OCI-LY7 (cell line): ENCODE measurements around the gene RNF40. TPM values are rescaled to one million over a fixed set of nuclear protein-coding genes. Genes with fewer than 3 reads are reported as not detected.
A peak's percentile ranks its signal among the peaks of the same experiment; 100 is the strongest.

Experiments
- BruUV-seq: library from RNA; stranded (reverse); fragments of 400-500 nt; replicated peaks from 2 replicates; lab custom pipeline; 2021; lab: Mats Ljungman, UMichigan
- CTCF ChIA-PET: fragments of 300-600 bp; sonication (Branson Sonifier 250); formaldehyde crosslinking; loops from one replicate; lab custom pipeline; 2022; ENCODE audit warnings: antibody characterized with exemption; ENCODE audit not compliant: unreplicated experiment; lab: Charles Lee
- POLR2A ChIA-PET: fragments of 300-600 bp; sonication (Branson Sonifier 250); formaldehyde crosslinking; loops from one replicate; lab custom pipeline; 2022; ENCODE audit warnings: antibody characterized with exemption; lab: Charles Lee
- DNase-seq: peaks from one replicate; pipeline ENCODE4 v3.0.0-alpha.2; 2015; ENCODE audit warnings: low spot score
- H2AFZ ChIP-seq: fragments of 200-600 bp; sonication (generic), shearing (Covaris generic); 2 replicates; pipeline ENCODE4 v1.6.1; 2014; ENCODE audit warnings: mild to moderate bottlenecking, antibody characterized with exemption, low read length, moderate library complexity
- H3K27ac ChIP-seq: fragments of 200-600 bp; sonication (generic); 2 replicates; pipeline ENCODE4 v1.5.1; 2014; ENCODE audit warnings: mixed run types, low read depth, mild to moderate bottlenecking, moderate library complexity, low read length, inconsistent platforms; ENCODE audit not compliant: poor library complexity, severe bottlenecking
- H3K36me3 ChIP-seq: fragments of 200-600 bp; sonication (generic); 2 replicates; pipeline ENCODE4 v1.6.1; 2014; ENCODE audit warnings: mild to moderate bottlenecking, antibody characterized with exemption, low read length, moderate library complexity, mixed read lengths; ENCODE audit not compliant: insufficient read depth
- H3K4me1 ChIP-seq: fragments of 200-600 bp; sonication (generic); 2 replicates; pipeline ENCODE4 v1.5.1; 2014; ENCODE audit warnings: mild to moderate bottlenecking, low read length; ENCODE audit not compliant: insufficient read depth, poor library complexity, severe bottlenecking
- H3K4me2 ChIP-seq: fragments of 200-600 bp; sonication (generic); 2 replicates; pipeline ENCODE4 v1.6.1; 2014; ENCODE audit warnings: mild to moderate bottlenecking, low read length
- H3K4me3 ChIP-seq: fragments of 200-600 bp; sonication (generic); 2 replicates; pipeline ENCODE4 v1.5.1; 2014; ENCODE audit warnings: mild to moderate bottlenecking, low read depth, low read length; ENCODE audit not compliant: poor library complexity, severe bottlenecking
- H3K79me2 ChIP-seq: fragments of 200-600 bp; sonication (generic); 2 replicates; pipeline ENCODE4 v1.6.1; 2016; ENCODE audit warnings: low read depth, mild to moderate bottlenecking, low read length, moderate library complexity, mixed read lengths; ENCODE audit not compliant: insufficient read depth
- H3K9me2 ChIP-seq: fragments of 200-600 bp; sonication (generic); 2 replicates; pipeline ENCODE4 v1.6.1; 2016; ENCODE audit warnings: mild to moderate bottlenecking, low read length, mixed read lengths; ENCODE audit not compliant: insufficient read depth
- H3K9me3 ChIP-seq: fragments of 200-600 bp; sonication (generic); 2 replicates; pipeline ENCODE4 v1.6.1; 2014; ENCODE audit warnings: mild to moderate bottlenecking, mixed run types, low read length, mixed read lengths
- H4K20me1 ChIP-seq: fragments of 200-600 bp; sonication (generic); 2 replicates; pipeline ENCODE4 v1.6.1; 2014; ENCODE audit warnings: mild to moderate bottlenecking, antibody characterized with exemption, low read length, moderate library complexity, mixed read lengths; ENCODE audit not compliant: insufficient read depth
- CTCF ChIP-seq: fragments of 200-600 bp; sonication (generic); conservative IDR thresholded peaks from 2 replicates; pipeline ENCODE4 v1.5.1; 2014; ENCODE audit warnings: mild to moderate bottlenecking, antibody characterized with exemption, low read length, moderate library complexity, mixed read lengths
- EZH2phosphoT487 ChIP-seq: fragments of 200-600 bp; sonication (generic); IDR thresholded peaks from 2 replicates; pipeline ENCODE4 v1.6.1; 2018; ENCODE audit warnings: low read depth, borderline replicate concordance, mild to moderate bottlenecking, mixed run types, antibody characterized with exemption, low read length, moderate library complexity, mixed read lengths
- intact Hi-C: fragments of 100-400 bp; cut with micrococcal nuclease; formaldehyde crosslinking; loops from one replicate; pipeline ENCODE4 v1.10.0; 2022; ENCODE audit not compliant: unreplicated experiment
- total RNA-seq, 2 experiments: library from RNA; depleted of rRNA in 1 of 2; stranded (reverse); fragments of >200 nt in 1 of 2; shearing (Covaris generic) in 1 of 2; gene quantifications; 2 replicates each; pipeline ENCODE4 v1.2.3, GENCODE V29; 2014 to 2022

The RNF40 gene
- total RNA-seq, 2 experiments from 2014 or later, result 70.5 to 108 TPM

GRCh38 chr16:30767767-30768465 is 5.8 kb downstream of the RNF40 start:
- H3K9me2 ChIP-seq, result no peaks in the 10 kb centered on the region
- DNase-seq, result peak; percentile 38
- CTCF ChIA-PET, result no interaction called here
- TF ChIP-seq EZH2phosphoT487, result no peak
- no peak for TF ChIP-seq CTCF
- 0 out of 2 replicates have a peak overlapping the region, but pooled peaks have one; percentile 8 for H3K4me2 ChIP-seq
- intact Hi-C loops, result no loop called here
- no TSS peak for BruUV-seq
- H3K4me1 ChIP-seq, result peaks cover 26% of the 10 kb centered on the region
- no peaks in the 10 kb centered on the region for H3K9me3 ChIP-seq
- no peak overlapping the region for H2AFZ ChIP-seq
- H3K36me3 ChIP-seq, result peaks cover 100% of the 10 kb centered on the region
- H3K79me2 ChIP-seq, result peaks cover 8% of the 10 kb centered on the region; the same call in 1 of the 2 replicates
- POLR2A ChIA-PET, result interaction anchor here (0.6 kb wide), 1 partner anchor 66 kb away, joined by 3 read pairs; no protein-coding TSS in a partner anchor
- no peak overlapping the region for H3K4me3 ChIP-seq
- no peaks in the 10 kb centered on the region for H4K20me1 ChIP-seq
- H3K27ac ChIP-seq, result peak overlapping the region; percentile 20

- TSS peak; percentile 69 for BruUV-seq
- POLR2A ChIA-PET, result no interaction called here
- TF ChIP-seq CTCF (no peak), EZH2phosphoT487 (no peak)
Observed at GRCh38 chr16:30768583-30769181, 6.6 kb downstream of the RNF40 start.

More at GRCh38 chr16:30768583-30769181, 6.6 kb downstream of the RNF40 start:
- peaks cover 19% of the 10 kb centered on the region for H3K4me1 ChIP-seq
- H4K20me1 ChIP-seq, result no peaks in the 10 kb centered on the region
- H3K27ac ChIP-seq, result no peak overlapping the region
- CTCF ChIA-PET, result no interaction called here
- no peak overlapping the region for H3K4me3 ChIP-seq
- intact Hi-C loops, result no loop called here
- peaks cover 100% of the 10 kb centered on the region for H3K36me3 ChIP-seq
- no peak for DNase-seq
- H3K79me2 ChIP-seq, result peaks cover under 1% of the 10 kb centered on the region; the same call in 1 of the 2 replicates
- H3K9me2 ChIP-seq, result no peaks in the 10 kb centered on the region
- no peaks in the 10 kb centered on the region for H3K9me3 ChIP-seq
- H3K4me2 ChIP-seq, result no peak overlapping the region
- no peak overlapping the region for H2AFZ ChIP-seq
